HAP-1 (cell line): ENCODE measurements around the gene MANF.
"Not testable (repeated sequence)": the region's sequence is repeated elsewhere in the genome, so short reads cannot be mapped to it uniquely, and the experiment has no call there.

Experiments
- DNase-seq, 2 experiments: peaks; one replicate each; pipeline ENCODE4 v3.0.0-alpha.2; 2016 to 2020; ENCODE audit warnings: low spot score in 2 of 2
- H3K27me3 ChIP-seq: fragments of 250-450 bp; sonication (Bioruptor Pico); 2 replicates; pipeline ENCODE4 v1.5.1; 2020; ENCODE audit warnings: low read depth, mild to moderate bottlenecking, moderate library complexity
- H3K36me3 ChIP-seq: fragments of 250-450 bp; sonication (Bioruptor Pico); replicated peaks from 2 replicates; pipeline ENCODE4 v1.5.1; 2020; ENCODE audit warnings: mild to moderate bottlenecking
- H3K4me1 ChIP-seq: fragments of 250-450 bp; sonication (Bioruptor Pico); 2 replicates; pipeline ENCODE4 v1.5.1; 2020; ENCODE audit warnings: mild to moderate bottlenecking
- H3K4me3 ChIP-seq: fragments of 250-450 bp; sonication (Bioruptor Pico); 2 replicates; pipeline ENCODE4 v1.5.1; 2020; ENCODE audit warnings: mild to moderate bottlenecking, moderate library complexity
- H3K9me3 ChIP-seq: fragments of 250-450 bp; sonication (Bioruptor Pico); 2 replicates; pipeline ENCODE4 v1.5.1; 2020; ENCODE audit warnings: mild to moderate bottlenecking, moderate library complexity
- in situ Hi-C: fragments of 300-500 bp; cut with MboI; formaldehyde crosslinking; loops from 3 replicates; pipeline ENCODE4 v1.14.3; 2020; ENCODE audit warnings: low sequenced_read_pairs, inconsistent platforms, mixed read lengths

Gene MANF

GRCh38 chr3:51378726-51379125 is 6.4 kb upstream of the MANF start:
- Histone ChIP-seq H3K27me3 (no peaks in the 10 kb centered on the region), H3K9me3 (no peaks in the 10 kb centered on the region), H3K4me3 (no peak overlapping the region), H3K4me1 (peaks cover 8% of the 10 kb centered on the region), H3K36me3 (no peaks in the 10 kb centered on the region)
- DNase-seq: no peak
- in situ Hi-C loops: loop anchor here (10.0 kb wide), 3 partner anchors 274 to 704 kb away; partner anchors contain the start of gene DOCK3

GRCh38 chr3:51379301-51379700 is 5.8 kb upstream of the MANF start:
- no peaks in the 10 kb centered on the region for H3K36me3 ChIP-seq
- no peaks in the 10 kb centered on the region for H3K9me3 ChIP-seq
- no peak overlapping the region for H3K4me3 ChIP-seq
- in situ Hi-C loops: loop anchor here (10.0 kb wide), 3 partner anchors 274 to 704 kb away; partner anchors contain the start of gene DOCK3
- peaks cover 10% of the 10 kb centered on the region for H3K4me1 ChIP-seq
- H3K27me3 ChIP-seq: no peaks in the 10 kb centered on the region
- DNase-seq: no peak

GRCh38 chr3:51379746-51380455 is 5.2 kb upstream of the MANF start:
- no peaks in the 10 kb centered on the region for H3K9me3 ChIP-seq
- no peak overlapping the region for H3K4me3 ChIP-seq
- no peak for DNase-seq
- in situ Hi-C loops: loop anchor here (10.0 kb wide), 4 partner anchors 275 to 1025 kb away; partner anchors contain the start of genes CYB561D2, DOCK3, NPRL2 and TMEM115
- H3K27me3 ChIP-seq: no peaks in the 10 kb centered on the region
- peaks cover 3% of the 10 kb centered on the region for H3K36me3 ChIP-seq
- peaks cover 10% of the 10 kb centered on the region for H3K4me1 ChIP-seq

- Histone ChIP-seq H3K9me3 (no peaks in the 10 kb centered on the region), H3K27me3 (no peaks in the 10 kb centered on the region), H3K4me1 (peaks cover 10% of the 10 kb centered on the region), H3K36me3 (peaks cover 3% of the 10 kb centered on the region), H3K4me3 (no peak overlapping the region)
- in situ Hi-C loops: loop anchor here (10.0 kb wide), 1 partner anchor 1026 kb away; the partner anchor contains the start of genes CYB561D2, NPRL2 and TMEM115
- DNase-seq: no peak
Measured at GRCh38 chr3:51380601-51381332, 4.3 kb upstream of the MANF start.

- Histone ChIP-seq H3K4me1 (peaks cover 11% of the 10 kb centered on the region), H3K4me3 (no peak overlapping the region), H3K36me3 (peaks cover 8% of the 10 kb centered on the region), H3K27me3 (no peaks in the 10 kb centered on the region), H3K9me3 (no peaks in the 10 kb centered on the region)
- in situ Hi-C loops: loop anchor here (10.0 kb wide), 1 partner anchor 1027 kb away; the partner anchor contains the start of genes CYB561D2, NPRL2 and TMEM115
- no peak for DNase-seq
Measured at GRCh38 chr3:51381333-51381705, 3.8 kb upstream of the MANF start.

- in situ Hi-C loops: loop anchor here (10.0 kb wide), 1 partner anchor 1027 kb away; the partner anchor contains the start of genes CYB561D2, NPRL2 and TMEM115
- no peak for DNase-seq
Measured at GRCh38 chr3:51382076-51382745, 2.9 kb upstream of the MANF start.

GRCh38 chr3:51382947-51383578 is 2.0 kb upstream of the MANF start:
- Histone ChIP-seq H3K4me1 (peaks cover 17% of the 10 kb centered on the region), H3K9me3 (no peaks in the 10 kb centered on the region), H3K4me3 (no peak overlapping the region; the same call in 1 of the 2 replicates), H3K36me3 (peaks cover 23% of the 10 kb centered on the region), H3K27me3 (no peaks in the 10 kb centered on the region)
- in situ Hi-C loops: loop anchor here (10.0 kb wide), 1 partner anchor 1028 kb away; the partner anchor contains the start of genes CYB561D2, NPRL2 and TMEM115
- no peak for DNase-seq

More at GRCh38 chr3:51382076-51382745, 2.9 kb upstream of the MANF start:
- Histone ChIP-seq H3K36me3 (peaks cover 15% of the 10 kb centered on the region), H3K4me3 (no peak overlapping the region), H3K4me1 (peaks cover 17% of the 10 kb centered on the region), H3K9me3 (no peaks in the 10 kb centered on the region), H3K27me3 (no peaks in the 10 kb centered on the region)

GRCh38 chr3:51384055-51384725 is 901 bp upstream of the MANF start:
- DNase-seq: peak in 1 of 2 experiments; percentile 51
- H3K4me3 ChIP-seq: peak overlapping the region; percentile 96
- peaks cover 17% of the 10 kb centered on the region for H3K4me1 ChIP-seq
- H3K9me3 ChIP-seq: no peaks in the 10 kb centered on the region
- in situ Hi-C loops: loop anchor here (10.0 kb wide), 1 partner anchor 1029 kb away; the partner anchor contains the start of genes CYB561D2, NPRL2 and TMEM115
- peaks cover 34% of the 10 kb centered on the region for H3K36me3 ChIP-seq
- H3K27me3 ChIP-seq: no peaks in the 10 kb centered on the region

GRCh38 chr3:51385621-51386091 is 565 bp downstream of the MANF start:
- H3K9me3 ChIP-seq: no peaks in the 10 kb centered on the region
- peaks cover 20% of the 10 kb centered on the region for H3K4me1 ChIP-seq
- in situ Hi-C loops: loop anchor here (10.0 kb wide), 1 partner anchor 1031 kb away; the partner anchor contains the start of genes CYB561D2, NPRL2 and TMEM115
- no peaks in the 10 kb centered on the region for H3K27me3 ChIP-seq
- peak overlapping the region; percentile 96 for H3K4me3 ChIP-seq
- no peak for DNase-seq
- peaks cover 46% of the 10 kb centered on the region for H3K36me3 ChIP-seq

GRCh38 chr3:51386159-51386851 is 1.2 kb downstream of the MANF start:
- no peak for DNase-seq
- Histone ChIP-seq H3K4me3 (peak overlapping the region; percentile 96), H3K27me3 (no peaks in the 10 kb centered on the region), H3K36me3 (peaks cover 46% of the 10 kb centered on the region), H3K4me1 (peaks cover 21% of the 10 kb centered on the region), H3K9me3 (no peaks in the 10 kb centered on the region)
- in situ Hi-C loops: loop anchor here (10.0 kb wide), 1 partner anchor 1032 kb away; the partner anchor contains the start of genes CYB561D2, NPRL2 and TMEM115

- no peaks in the 10 kb centered on the region for H3K9me3 ChIP-seq
- in situ Hi-C loops: loop anchor here (10.0 kb wide), 1 partner anchor 1032 kb away; the partner anchor contains the start of genes CYB561D2, NPRL2 and TMEM115
- H3K4me1 ChIP-seq: peaks cover 23% of the 10 kb centered on the region
- H3K36me3 ChIP-seq: peaks cover 48% of the 10 kb centered on the region
- peak overlapping the region; percentile 96 for H3K4me3 ChIP-seq
- no peaks in the 10 kb centered on the region for H3K27me3 ChIP-seq
- DNase-seq: no peak
Measured at GRCh38 chr3:51386852-51387229, 1.8 kb downstream of the MANF start.

GRCh38 chr3:51387281-51387680 is 2.2 kb downstream of the MANF start:
- H3K27me3 ChIP-seq, DNase-seq, H3K9me3 ChIP-seq: not testable (repeated sequence)
- peaks cover 24% of the 10 kb centered on the region for H3K4me1 ChIP-seq
- H3K36me3 ChIP-seq: peaks cover 53% of the 10 kb centered on the region
- H3K4me3 ChIP-seq: peak overlapping the region; percentile 96; the same call in 1 of the 2 replicates
- in situ Hi-C loops: loop anchor here (10.0 kb wide), 1 partner anchor 1032 kb away; the partner anchor contains the start of genes CYB561D2, NPRL2 and TMEM115
